HG02642 (cell line): ENCODE measurements around the gene TDRD1.

Experiments used
- ATAC-seq: cut with Tn5 transposase; IDR thresholded peaks from one replicate; pipeline ENCODE4 v1.9.1; 2021; ENCODE audit warnings: mild to moderate bottlenecking; ENCODE audit not compliant: unreplicated experiment, poor library complexity

The TDRD1 gene

DNA sequence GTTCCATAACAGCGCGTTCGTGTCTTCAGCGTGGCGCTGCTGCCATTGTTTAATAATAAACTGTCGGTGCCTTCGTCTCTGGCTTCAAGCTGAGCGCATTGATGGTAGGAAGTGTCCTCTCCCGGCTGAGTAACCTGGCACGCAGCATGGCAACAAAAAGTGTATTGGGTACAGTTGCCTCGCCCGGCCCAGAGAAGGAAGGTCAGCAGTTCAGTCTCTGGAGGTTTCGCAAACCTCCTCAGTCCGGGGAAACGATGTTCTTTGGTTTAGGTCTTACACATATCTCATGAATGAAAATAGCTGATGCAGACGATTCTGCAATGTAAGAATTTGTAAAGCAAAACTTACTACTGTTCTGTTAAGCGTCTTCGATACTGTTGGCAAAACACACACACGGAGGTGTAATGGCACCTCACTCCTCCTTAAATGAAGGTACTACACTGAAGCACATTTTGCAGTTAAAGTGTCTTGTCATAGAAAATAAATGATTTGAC, 4.4 kb upstream of the TDRD1 start:
- no peak for ATAC-seq

DNA sequence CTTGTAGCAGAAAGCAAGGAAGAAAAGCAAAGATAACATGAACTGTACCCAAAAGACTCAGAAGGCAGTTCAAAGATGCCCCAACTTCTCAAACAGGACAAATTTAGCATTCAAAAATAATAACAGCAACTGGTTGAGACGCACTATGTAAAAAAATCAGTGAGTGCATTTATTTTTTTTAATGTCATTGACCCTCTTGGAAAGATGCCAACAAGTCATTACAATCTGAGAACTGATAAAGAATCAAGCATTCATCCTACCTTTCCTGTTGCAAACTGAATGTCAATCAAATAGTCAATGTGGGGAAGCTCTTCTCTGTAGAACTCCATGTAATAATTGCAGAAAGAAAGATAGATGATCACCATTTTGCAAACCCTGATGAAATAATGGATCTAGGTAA, 3.5 kb upstream of the TDRD1 start:
- ATAC-seq, result no peak

DNA sequence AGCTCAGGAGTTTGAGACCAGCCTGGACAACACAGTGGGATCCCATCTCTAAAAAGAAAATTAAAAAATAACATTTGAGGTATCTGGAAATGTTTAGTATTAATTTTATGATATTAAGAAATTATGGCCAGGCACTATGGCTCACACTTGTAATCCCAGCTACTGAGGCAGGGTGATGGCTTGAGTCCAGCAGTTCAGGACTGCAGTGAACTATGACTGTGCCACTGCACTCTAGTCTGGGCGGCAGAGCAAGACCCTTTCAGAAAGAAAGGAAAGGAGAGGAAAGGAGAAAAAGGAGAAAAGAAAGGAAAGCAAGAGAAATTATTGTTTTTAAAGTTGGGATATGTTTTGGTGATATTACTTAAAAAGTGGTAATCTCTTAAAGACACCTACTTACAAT, 2.6 kb upstream of the TDRD1 start:
- no peak for ATAC-seq

DNA sequence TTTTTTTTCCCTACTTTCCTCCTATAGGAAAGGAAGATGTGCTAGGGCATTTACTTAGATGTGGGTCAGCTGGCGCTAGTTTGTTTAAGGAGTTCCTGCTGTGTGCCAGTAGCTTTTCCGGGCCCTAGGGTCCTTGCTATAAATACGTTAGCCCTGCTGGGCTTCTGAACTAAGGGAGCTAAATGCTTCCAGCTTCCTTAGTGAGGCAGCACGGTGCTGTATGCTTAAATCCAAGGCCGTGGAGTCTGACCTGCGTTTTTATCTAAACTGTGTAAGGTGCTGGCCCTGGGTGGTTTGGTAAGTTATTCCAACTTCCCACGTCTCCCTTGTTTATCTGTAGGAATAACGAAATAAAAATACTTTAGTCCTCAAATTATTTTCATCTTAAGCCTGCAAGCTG, 594 bp downstream of the TDRD1 start:
- ATAC-seq, result no peak

DNA sequence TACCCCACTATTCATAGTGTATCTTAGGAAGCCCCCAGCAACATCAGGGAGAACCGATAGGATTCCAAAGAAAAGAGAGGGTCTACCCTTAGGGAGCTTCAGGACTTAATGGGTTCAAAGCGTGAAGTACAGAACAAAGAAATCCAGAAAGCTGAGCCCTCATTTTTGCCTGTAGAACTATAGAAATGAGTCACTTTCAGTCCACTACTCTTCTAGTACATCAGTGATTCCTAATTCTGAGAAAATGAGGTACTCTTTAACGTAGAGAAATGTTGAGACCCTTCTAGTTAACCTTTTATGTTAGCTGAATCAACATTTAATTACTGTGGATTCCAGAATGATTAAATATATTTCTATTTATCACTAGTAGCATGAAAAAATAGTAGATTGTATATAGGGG, 1.8 kb downstream of the TDRD1 start:
- peak; percentile 50 for ATAC-seq

DNA sequence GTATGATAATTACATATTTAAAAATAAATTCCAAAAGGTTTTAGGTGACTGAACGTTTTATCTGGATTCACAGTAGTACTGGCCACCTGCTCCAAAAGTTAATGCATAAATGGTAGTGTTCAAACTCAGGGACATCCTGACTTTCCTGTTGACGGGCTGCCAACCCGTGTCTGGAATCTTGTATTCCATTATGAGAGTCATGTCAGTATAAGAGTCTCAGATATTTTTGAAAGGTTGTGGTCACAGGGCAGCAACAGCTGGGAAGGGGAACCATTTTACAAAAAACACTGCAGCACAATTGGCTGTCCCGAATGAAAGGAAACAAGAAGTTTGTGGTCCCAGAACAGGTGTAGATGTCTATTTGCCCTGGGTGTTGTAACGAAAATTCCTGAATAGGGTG, 2.8 kb downstream of the TDRD1 start:
- ATAC-seq, result no peak

DNA sequence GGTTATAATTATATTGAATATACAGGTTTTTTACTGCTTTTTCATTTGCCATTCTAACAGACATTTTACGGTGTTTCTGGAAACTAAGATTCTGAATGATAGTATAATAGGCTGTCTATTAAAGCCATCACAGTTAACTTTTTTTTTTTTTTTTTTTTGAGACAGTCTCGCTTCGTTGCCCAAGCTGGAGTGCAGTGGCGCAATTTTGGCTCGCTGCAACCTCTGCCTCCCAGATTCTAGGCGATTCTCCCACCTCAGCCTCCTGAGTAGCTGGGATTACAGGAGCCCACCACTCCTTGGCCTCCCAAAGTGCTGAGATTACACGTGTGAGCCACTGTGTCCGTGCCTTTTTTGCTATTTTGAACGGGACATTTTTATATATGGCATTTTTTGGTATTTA, 4.4 kb downstream of the TDRD1 start:
- ATAC-seq, result no peak

DNA sequence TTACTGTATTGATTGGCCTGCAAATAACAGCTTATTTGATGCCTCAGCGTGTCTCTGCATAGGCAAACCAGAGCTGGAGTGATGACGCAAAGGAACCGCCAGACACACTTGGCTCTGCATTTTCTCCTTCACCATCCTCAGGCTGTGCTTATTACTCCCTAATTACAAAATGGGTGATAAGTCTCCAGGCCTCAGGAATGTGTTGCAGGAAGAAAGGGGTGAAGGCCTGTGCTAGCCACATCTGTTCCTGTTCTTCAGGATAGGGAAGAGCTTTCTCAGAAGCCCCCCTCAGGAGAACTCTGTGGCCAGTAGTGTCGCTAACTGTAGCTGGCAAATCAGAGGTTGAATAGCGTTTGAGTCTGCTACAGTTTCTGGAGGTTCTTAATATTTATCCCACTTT, 5.1 kb downstream of the TDRD1 start:
- no peak for ATAC-seq

DNA sequence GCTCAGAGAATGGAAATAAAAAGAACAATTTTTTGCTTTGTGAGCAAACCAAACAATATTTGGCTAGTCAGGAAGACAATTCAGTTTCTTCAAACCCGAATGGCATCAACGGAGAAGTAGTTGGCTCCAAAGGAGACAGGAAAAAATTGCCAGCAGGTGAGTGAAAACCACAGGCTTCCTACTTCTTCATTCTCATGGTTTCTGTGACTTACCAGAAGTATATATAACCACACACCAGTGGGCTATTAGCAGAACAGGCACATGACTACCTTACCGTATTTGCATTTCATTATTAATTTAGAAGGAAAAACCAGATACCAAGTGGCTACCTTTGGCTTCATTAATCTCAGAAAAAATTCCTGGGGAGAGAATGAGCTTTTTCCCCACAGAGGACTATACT, 8.8 kb downstream of the TDRD1 start:
- ATAC-seq, result no peak

DNA sequence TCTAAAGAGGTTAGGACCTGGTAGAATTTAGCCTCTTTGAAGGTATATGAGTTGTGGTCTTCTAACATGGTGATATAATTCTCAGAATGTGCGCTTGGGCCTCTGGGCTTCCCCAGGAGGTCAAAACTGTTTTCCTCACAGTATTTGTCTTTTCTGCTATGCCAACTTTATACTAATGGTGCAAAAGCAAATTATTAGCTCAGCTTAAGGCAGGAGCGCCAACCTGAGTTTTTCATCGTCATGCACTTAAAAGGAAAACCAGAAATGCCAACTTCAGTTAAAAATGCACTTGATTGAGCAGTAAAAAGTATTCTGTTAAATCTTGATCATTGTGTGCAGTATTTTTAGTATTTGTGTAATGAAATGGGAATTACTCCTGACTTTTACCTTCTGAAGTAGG, 9.7 kb downstream of the TDRD1 start:
- no peak for ATAC-seq

DNA sequence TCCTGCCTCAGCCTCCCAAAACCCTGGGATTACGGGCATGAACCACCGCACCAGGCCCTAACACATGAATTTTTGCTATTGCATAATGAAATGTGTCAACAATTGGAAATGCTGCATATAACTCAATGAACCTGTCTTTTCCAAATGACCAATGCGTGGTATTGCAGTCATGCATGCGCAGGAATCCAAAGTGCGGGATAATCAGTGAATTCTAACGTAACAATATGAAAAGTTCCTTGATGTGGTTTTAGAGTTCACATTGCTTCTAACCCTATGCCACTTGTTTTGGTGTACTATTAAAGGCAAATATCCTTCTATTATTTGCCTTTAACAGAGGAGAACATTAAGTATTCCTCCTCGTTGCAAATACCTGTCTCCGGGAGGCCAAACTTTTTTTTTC, 10.5 kb downstream of the TDRD1 start:
- ATAC-seq, result no peak

DNA sequence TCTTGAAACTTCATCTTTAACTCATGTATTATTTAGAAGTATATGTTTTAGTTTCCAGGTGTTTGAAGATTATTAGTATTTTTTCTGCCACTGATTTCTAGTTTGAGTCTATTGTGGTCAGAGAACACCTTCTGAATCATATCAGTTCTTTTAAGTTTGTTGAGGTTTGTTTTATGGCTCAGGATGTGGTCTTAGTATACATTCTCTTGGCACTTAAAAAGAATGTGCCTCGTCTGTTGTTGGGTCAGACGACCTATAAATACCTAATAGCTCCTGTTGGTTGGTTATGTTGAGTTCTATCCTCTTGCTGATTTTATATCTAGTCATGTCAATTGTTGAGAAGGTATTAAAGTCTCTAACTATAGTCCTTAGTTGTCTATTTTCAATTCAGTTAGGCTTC, 15.9 kb downstream of the TDRD1 start:
- ATAC-seq, result peak; percentile 88

DNA sequence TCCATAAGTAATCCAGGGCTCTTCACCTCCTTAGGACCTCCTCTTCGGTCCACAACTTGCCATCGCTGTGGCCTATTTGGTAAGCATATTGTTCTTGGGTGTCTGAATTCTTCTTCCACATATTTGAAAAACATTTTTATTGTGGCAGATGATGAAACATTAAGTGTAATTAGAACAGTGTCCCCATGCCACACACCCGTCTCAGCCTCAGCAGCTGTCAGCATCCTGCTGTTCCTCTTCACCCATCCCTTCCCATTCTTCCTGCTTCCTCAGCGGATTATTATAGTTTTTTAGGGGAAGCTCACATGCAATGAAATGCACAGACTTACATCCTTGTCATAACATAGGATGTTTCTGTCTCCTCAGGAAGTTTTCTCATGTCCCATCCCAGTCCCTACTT, 20.1 kb downstream of the TDRD1 start:
- ATAC-seq, result no peak

DNA sequence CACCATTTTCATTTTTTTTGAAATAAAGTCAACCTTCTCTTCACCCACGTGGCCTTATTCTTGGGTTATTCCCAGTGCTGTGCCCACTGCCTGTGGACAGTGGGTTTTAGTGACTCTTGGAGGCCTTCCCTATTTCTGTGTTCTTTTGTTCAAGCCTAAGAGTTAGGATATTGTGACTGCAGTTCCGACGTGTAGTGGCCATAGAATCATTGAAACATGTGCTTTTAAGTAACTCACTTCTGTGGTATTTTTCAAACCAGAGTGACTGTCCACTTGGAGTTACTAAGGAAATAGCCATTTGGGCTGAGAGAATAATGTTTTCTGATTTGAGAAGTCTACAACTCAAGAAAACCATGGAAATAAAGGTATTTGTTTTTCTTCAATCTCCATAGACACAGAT, 23.7 kb downstream of the TDRD1 start:
- ATAC-seq, result no peak

DNA sequence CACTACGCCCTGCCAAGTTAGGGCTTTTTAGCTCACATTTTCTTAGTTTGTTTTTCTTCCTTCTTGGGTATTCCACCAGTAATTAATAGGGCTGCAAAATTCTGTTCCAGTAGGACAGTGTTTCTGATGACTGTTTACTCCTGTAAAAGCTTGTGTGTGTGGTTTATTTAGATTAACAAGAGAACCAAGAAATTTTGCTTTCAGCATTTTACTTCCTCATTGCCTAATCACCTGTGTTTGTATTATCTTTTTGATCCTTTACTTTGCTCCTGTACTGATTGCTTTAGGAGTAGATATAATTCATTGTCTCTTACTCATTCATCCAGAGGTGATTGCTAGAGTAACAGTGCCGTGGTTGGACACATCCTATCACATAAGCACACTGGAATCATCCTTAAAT, 27.7 kb downstream of the TDRD1 start:
- no peak for ATAC-seq

DNA sequence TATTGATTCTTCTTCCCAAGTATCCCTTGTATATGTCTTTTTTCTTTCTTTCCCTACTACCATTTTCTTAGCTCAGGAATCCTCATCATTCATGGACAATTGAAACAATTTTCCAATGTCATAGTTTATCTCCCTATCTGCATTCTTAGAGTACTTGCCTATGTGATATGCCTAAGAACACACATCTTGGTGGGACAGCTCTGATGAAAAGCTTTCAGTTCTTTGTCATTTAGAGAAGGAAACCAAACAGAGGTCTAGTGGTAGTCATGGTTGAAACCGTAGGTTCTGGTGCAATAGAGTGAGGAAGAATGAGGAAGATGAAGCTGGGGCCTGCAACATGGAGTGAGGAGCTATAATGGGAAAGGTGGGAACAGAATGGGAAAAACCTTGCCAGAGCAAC, 28.2 kb downstream of the TDRD1 start:
- no peak for ATAC-seq

DNA sequence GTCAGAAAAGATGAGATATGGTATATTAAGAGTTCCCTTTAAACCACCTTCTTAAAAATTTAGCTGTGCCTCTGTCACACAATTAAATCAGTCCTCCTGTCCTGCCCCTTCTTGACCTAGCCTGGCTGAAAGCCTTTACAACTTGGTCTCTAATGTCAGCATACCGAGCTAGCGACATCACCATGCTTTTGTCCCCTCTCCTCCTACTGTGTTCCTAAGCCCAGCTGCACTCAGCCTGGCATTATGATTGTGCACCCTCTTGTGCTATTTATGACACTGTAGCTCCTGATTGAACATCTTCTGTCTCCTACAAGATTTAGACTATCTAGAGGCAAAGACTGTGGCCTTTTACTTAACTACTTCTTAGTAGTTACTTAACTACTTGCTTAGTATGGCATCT, 29.2 kb downstream of the TDRD1 start:
- ATAC-seq, result no peak

DNA sequence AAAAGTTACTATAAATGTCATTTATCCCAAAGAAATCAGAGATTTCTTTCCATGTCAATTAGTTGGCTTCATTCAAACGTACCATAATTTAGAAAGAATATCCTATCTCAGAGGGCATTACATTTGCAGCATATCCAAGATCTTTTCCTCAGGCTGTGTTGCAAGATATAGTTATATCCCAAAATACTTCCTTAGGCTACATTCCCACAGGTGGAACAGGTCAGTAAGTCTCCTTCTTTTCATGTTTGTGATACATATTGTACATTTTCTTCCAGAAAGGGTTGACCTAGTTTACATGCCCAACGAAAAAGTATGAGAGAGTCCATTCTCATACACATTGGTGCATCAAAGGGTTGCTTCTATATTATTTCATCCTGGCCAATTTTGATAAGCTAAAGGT, 33.0 kb downstream of the TDRD1 start:
- no peak for ATAC-seq

DNA sequence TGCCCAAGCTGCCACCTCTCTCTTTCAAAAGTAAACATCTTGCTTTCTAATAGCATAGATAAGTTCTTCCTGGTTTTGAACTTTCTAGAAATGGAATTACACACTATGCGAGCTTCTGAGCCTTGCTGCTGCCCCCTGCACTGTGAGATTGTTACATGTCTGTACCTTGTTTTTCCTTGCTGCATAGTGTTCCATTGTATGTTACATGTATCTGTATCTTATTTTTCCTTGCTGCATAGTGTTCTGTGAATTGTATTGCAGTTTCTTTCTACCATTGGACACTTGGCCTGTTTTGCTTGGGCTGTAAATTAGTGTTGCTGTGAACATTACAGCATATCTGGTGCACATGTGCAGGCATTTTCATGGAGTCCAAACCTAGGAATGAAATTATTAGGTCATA, 35.9 kb downstream of the TDRD1 start:
- ATAC-seq, result no peak

DNA sequence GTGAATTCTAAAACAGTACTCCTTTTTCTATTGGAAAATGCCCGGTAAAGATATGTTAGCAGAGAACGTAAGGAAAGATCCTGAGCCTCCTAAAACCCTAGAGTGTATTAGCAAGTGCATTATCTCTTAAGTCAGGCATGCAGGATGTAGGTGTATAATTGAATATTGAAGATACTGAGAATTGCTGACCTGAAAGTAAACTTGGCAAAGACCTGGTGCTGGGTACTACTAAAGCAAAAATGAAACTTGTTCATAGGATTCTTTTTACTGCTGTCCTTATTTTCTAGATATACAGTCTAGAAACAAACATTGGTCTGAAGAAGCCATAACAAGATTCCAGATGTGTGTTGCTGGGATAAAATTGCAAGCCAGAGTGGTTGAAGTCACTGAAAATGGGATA, 41.1 kb downstream of the TDRD1 start:
- ATAC-seq, result no peak

DNA sequence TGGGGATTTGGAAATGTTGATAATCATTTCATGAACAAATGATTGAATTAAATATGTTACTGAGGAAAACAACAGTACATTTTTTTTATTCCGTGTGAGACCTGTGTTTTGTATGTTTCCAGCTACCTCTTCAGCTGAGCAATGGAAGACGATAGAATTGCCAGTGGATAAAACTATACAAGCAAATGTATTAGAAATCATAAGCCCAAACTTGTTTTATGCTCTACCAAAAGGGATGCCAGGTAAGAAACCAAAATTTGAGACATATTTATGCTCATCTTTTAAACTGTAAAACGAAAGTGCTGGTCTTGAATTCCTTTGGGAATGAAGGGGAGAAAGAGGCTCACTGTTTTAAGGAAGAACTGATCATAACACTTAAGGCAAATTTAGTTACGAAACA, 42.1 kb downstream of the TDRD1 start:
- ATAC-seq, result no peak

DNA sequence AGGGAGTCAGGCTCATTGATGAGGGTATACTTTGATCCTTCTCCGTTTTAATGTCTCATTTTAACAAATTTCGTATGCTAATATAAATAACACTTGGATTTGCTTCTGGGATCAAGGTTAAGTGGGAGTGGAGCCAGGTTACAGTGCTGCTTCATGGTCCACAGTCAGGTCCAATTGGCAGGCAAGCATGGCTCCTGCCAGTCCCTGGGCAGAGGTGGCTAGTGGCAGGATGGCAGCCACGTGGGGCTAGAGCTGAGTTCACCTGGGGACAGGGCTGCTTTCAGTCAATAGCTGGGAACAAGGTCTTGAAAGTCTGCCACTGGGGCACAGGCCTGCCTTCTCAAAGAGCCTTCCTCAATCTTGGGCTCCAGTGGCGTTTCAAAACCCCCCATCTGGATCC, 43.9 kb downstream of the TDRD1 start:
- ATAC-seq, result no peak

DNA sequence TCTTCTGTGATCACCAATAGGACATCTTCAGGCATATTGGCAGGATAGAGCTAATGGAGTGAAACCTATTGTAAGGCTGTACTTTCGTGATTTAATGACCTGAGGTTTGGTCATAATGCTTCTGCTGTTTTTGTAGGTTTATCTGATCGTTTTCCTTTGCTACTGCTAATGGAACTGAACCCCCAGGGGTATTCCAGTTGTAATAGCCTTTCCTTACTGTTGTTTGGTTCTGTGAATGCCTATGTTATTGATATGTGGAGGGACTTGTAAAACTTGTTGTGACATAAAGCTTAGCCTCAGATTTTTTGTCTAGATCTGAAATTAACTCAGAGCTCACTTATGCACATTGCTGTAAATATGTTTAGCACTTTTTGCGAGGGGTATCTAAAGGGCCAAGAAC, 49.0 kb downstream of the TDRD1 start:
- ATAC-seq, result no peak
